Measurements from ENCODE around the gene MYO1F.

The MYO1F gene

DNA sequence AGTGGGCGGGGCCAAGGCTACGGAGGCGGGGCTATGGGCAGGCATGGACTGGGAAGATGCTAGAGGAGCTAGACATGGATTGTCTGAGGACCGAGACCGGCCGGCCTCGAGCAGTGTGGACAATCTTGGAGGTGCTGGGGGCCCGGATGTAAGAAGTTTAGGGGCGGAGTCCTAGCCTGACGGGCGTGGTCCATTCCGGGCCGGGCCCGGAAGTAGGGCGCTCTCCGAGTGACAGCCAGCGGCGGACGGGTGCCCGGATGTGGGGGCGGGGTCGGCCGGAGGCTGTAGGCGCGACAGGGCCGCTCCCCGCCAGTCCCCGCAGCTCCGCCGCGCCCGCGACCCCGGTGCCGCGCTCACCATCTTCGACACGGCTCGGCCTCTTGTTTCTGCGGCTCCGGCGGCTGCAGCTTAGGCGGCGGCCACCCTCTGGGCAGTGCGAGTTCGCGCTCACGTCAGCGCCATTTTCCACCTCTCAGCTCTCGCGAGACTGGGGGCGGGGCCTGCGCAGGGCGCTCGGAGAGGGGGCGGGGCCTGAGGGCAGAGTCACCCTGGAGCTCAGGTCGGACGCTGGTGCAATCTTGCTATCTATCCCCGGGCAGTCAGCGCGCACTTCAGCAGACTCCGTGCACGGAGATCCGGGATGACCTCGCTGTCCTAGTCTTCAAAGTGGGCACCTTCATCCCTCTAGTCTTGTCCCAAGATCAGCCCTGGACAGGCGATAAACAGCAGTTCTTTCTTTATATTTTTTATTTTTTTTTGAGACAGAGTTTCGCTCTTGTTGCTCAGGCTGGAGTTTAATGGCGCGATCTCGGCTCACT is 63.3 kb downstream of the MYO1F start, which contains the start of gene ZNF414:
Gene ZNF414 (minus strand): TSS at position 481 of the 818 bp plus-strand sequence. CDS start 121 bp downstream, at position 360.
- peaks cover 2% of the 10 kb centered on the region for H3K36me3 ChIP-seq (ENCODE audit: control insufficient read depth, insufficient read depth, low read length, severe bottlenecking)
- peaks cover 33% of the 10 kb centered on the region for H3K4me1 ChIP-seq (ENCODE audit: control insufficient read depth, insufficient read depth, low read length)
- no peaks in the 10 kb centered on the region for H3K9me3 ChIP-seq (ENCODE audit: control insufficient read depth, low read length)
- peak within 1 kb of the TSS; percentile 95 for H3K9ac ChIP-seq (ENCODE audit: low read length)
- H3K27me3 ChIP-seq (replicated peaks; ENCODE audit: control insufficient read depth, insufficient read depth, low read length) = no peaks in the 10 kb centered on the region
- peak; percentile 98 for DNase-seq (ENCODE audit: low read depth)
- H3K4me3 ChIP-seq (ENCODE audit: low read length) = peak within 1 kb of the TSS; percentile 87

DNA sequence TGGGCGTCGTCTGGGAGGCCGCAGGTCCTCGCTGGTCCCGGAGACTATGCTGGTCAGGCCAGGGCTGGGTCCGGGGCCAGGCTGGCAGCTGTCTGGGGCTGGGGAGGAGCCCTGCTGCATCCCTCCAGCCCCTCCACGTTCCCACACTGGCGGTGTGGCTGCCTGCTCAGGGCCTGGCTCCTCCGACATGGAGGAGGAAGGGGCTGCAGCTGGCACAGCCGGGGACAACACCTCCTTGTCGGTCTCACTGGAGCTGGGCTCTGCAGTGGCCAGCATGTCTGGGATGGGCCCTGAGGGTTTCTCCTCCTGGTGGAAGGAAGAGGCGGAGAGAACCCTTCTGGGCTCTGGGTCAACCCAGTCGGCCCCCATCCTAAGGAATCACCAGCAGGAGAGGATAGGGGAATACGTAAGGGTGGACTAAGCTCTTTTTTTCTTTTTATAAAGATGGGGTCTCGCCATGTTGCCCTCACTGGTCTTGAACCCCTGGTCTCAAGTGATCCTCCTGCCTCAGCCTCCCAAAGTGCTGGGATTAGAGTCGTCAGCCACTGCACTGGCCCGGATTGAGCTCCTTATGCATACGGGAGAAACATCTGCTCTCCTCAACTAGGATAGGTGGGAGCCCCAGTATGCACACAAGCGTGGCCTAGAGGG is 64.1 kb downstream of the MYO1F start:
- Histone ChIP-seq H3K4me3 (ENCODE audit: low read length) (peak overlapping the region; percentile 87), H3K9me3 (ENCODE audit: control insufficient read depth, low read length) (no peaks in the 10 kb centered on the region), H3K36me3 (ENCODE audit: control insufficient read depth, insufficient read depth, low read length, severe bottlenecking) (peaks cover 2% of the 10 kb centered on the region), H3K4me1 (ENCODE audit: control insufficient read depth, insufficient read depth, low read length) (peaks cover 27% of the 10 kb centered on the region), H3K27me3 (replicated peaks; ENCODE audit: control insufficient read depth, insufficient read depth, low read length) (no peaks in the 10 kb centered on the region), H3K9ac (ENCODE audit: low read length) (peak overlapping the region; percentile 95)
- no peak for DNase-seq (ENCODE audit: low read depth)

DNA sequence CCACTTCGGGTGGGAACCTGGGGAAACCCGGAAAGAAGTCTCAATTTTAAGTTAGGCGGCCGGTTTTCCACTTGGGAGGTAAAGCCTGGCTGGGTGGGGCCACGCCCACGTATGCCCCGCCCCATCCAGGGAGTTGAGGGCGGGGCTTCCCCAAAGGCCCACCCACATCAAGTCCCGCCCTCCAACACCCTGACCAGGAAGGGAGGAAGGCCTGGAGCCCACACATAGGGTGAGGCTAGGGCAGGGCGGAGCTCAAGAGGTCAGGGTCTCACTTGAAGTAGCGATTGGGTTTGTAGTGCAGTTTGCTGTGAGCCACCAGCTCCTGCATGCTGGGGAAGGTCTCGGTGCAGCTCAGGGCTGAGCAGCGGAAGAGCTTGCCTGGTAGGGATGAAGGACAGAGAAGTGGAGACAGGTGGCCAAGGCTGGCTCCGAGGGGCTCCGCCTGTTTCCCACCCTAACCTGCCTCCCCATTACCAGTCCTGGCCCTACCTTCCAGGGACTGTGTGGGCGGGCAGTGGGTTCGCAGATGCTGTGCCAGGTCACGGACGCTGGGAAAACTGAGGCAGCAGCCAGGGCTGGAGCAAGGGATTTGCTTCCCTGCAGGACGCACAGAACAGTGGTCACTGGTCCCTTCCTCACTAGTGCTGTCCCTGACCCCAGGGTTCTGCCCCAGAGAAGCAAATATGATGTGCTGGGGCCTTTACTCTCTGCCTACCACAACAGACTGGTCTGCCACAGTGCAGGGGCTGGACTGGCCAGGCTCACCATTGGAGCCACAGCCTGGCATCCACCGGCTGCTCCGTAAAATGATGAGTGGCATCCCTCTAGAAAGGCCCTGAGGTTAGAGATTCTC is 64.9 kb downstream of the MYO1F start:
- Histone ChIP-seq H3K27me3 (replicated peaks; ENCODE audit: control insufficient read depth, insufficient read depth, low read length) (no peaks in the 10 kb centered on the region), H3K9me3 (ENCODE audit: control insufficient read depth, low read length) (no peaks in the 10 kb centered on the region), H3K9ac (ENCODE audit: low read length) (peak overlapping the region; percentile 95), H3K4me3 (ENCODE audit: low read length) (no peak overlapping the region), H3K4me1 (ENCODE audit: control insufficient read depth, insufficient read depth, low read length) (peaks cover 19% of the 10 kb centered on the region), H3K36me3 (ENCODE audit: control insufficient read depth, insufficient read depth, low read length, severe bottlenecking) (peaks cover 2% of the 10 kb centered on the region)
- peak; percentile 51 for DNase-seq (ENCODE audit: low read depth)

DNA sequence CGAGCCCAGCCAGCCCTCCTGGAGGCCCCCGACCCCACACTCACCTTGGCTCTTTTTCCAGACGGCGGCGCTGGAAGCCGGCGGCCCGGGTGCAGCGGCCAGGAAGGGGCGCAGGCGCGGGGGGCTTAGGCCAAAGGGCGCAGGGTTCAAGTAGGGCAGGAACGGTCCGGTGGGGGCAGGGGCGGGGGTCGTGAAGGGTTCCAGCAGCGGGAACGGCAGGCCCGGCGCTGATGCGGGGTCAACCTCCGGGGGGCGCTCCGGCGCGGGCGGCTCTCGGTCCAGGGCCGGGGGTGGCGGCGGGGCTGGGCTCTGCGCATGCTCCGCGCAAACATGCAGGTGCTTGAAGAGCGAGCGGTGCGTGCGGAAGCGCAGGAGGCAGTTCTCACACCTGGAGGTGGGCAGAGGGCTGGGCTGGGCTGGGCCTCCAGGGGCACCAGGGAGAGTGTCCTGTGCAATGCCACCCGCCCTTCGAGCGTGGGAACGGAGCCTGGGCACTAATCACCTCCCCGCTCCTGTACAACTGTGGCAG is 65.6 kb downstream of the MYO1F start:
- Histone ChIP-seq H3K9ac (ENCODE audit: low read length) (no peak overlapping the region), H3K9me3 (ENCODE audit: control insufficient read depth, low read length) (no peaks in the 10 kb centered on the region), H3K4me1 (ENCODE audit: control insufficient read depth, insufficient read depth, low read length) (peaks cover 18% of the 10 kb centered on the region), H3K36me3 (ENCODE audit: control insufficient read depth, insufficient read depth, low read length, severe bottlenecking) (peaks cover 2% of the 10 kb centered on the region), H3K27me3 (replicated peaks; ENCODE audit: control insufficient read depth, insufficient read depth, low read length) (no peaks in the 10 kb centered on the region), H3K4me3 (ENCODE audit: low read length) (no peak overlapping the region)
- no peak for DNase-seq (ENCODE audit: low read depth)

DNA sequence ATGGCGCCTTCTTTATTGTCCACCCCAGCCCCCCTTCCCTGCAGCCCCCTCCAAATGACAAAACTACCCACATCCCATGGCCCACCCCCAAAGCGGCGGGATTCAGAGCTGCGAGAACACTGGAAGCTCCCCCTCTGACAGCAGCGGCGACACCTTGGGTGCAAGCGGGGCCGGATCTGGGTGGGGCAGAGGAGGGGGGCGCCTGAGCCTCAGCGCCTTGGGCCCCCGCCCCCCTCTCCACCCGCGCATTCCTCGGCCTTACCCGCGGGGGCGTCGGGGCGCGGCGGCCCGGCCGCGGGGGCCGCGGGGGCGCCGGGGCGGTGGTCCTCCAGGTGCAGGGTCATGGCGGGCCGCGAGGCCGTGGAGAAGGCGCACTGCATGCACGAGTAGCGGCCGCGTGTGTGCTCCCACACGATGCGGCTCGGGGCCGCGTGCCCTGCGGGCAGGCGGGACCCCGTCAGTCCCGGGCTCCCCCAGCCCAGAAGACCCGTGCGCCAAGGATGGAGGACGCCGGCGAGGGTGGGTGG is 66.6 kb downstream of the MYO1F start:
- Histone ChIP-seq H3K9me3 (ENCODE audit: control insufficient read depth, low read length) (no peaks in the 10 kb centered on the region), H3K4me1 (ENCODE audit: control insufficient read depth, insufficient read depth, low read length) (peaks cover 23% of the 10 kb centered on the region), H3K27me3 (replicated peaks; ENCODE audit: control insufficient read depth, insufficient read depth, low read length) (no peaks in the 10 kb centered on the region), H3K9ac (ENCODE audit: low read length) (no peak overlapping the region), H3K4me3 (ENCODE audit: low read length) (no peak overlapping the region), H3K36me3 (ENCODE audit: control insufficient read depth, insufficient read depth, low read length, severe bottlenecking) (peaks cover 2% of the 10 kb centered on the region)
- no peak for DNase-seq (ENCODE audit: low read depth)

DNA sequence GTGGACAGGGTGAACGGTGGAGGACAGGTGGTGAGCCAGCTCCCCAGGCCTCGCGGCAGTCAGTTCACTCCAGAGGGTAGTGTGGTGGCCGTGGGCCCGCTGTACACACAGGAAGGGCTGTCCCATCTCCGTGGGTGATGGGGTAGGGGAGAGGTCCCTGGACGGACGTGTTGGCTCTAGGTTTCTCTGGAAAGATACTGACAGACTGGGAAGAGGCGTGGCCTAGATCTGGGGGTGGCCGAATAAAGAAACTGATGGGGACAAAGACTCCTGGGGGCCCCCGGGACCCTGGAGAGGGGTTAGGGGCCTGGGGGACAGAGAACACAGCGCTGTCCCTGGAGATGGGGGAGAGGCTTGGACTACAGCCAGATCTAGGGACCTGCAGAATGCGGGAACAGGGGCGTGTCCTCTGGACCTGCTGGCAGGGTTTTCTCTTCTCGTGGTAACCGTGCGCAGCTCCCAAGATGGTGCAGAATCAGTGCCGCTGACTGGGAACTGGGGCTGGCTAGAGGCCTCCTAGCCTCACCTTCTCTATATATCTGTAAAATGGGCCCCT is 70.8 kb downstream of the MYO1F start:
- Histone ChIP-seq H3K9ac (ENCODE audit: low read length) (peak overlapping the region; percentile 69), H3K9me3 (ENCODE audit: control insufficient read depth, low read length) (no peaks in the 10 kb centered on the region), H3K4me1 (ENCODE audit: control insufficient read depth, insufficient read depth, low read length) (peaks cover 8% of the 10 kb centered on the region), H3K27me3 (replicated peaks; ENCODE audit: control insufficient read depth, insufficient read depth, low read length) (no peaks in the 10 kb centered on the region), H3K4me3 (ENCODE audit: low read length) (peak overlapping the region; percentile 81), H3K36me3 (ENCODE audit: control insufficient read depth, insufficient read depth, low read length, severe bottlenecking) (peaks cover 2% of the 10 kb centered on the region)
- no peak for DNase-seq (ENCODE audit: low read depth)

DNA sequence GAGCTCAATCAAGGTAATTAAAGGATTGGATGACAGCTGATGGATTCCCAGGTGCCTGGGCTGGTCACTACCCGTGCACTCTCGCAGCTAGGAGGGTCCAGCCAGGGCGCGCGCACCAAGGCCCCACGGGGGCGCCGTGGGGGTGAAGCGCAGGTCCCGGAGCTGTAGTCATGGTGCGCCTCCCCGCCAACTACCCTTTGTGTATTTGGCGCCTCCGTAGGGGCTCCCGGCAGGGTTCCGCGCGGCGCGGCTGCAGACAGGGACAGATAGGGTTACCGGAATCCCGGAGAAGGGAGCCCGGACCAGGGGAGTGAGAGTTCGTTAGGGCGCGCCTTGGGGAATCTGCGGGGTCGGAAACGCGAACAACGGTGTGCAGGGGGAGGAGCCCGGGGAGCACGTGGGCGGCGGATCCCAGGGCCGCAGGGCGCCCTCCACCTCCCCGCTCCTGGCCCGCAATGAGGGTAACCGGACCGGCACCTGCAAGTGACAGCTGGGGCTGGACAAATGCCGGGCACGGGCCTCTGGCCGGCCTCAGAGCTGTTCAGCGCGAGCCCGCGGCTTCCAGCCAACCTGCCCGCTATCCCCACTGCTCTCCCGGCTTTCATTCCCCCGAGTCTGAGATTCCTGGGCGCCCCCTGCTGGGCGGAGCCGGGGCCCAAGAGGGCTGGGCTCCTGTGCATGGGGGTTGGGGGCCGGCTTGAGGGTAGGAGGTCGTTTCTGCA is 71.4 kb downstream of the MYO1F start:
- H3K9me3 ChIP-seq (ENCODE audit: control insufficient read depth, low read length) = no peaks in the 10 kb centered on the region

DNA sequence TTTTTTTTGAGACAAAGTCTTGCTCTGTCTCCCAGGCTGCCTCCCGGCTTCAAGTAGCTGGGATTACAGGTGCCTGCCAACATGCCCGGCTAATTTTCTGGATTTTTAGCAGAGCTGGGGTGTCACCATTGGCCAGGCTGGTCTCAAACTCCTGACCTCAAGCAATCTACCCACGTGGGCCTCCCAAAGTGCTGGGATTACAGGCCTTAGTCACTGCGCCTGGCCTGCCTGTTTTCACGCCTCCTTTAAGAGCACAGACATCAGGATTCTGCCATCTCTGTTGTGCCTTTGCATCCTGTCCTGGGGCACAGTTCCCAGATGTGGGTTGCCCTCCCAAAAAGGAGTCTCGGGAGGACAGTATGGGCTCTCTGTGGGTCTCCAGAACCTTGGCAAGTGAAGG is 72.3 kb downstream of the MYO1F start:
- H3K27me3 ChIP-seq (replicated peaks; ENCODE audit: control insufficient read depth, insufficient read depth, low read length) = no peaks in the 10 kb centered on the region
- no peaks in the 10 kb centered on the region for H3K9me3 ChIP-seq (ENCODE audit: control insufficient read depth, low read length)
- H3K4me3 ChIP-seq (ENCODE audit: low read length) = no peak overlapping the region
- no peak for DNase-seq (ENCODE audit: low read depth)
- peaks cover 8% of the 10 kb centered on the region for H3K4me1 ChIP-seq (ENCODE audit: control insufficient read depth, insufficient read depth, low read length)
- no peaks in the 10 kb centered on the region for H3K36me3 ChIP-seq (ENCODE audit: control insufficient read depth, insufficient read depth, low read length, severe bottlenecking)
- no peak overlapping the region for H3K9ac ChIP-seq (ENCODE audit: low read length)

More for the DNA sequence above, 71.4 kb downstream of the MYO1F start:
- peak overlapping the region; percentile 69 for H3K9ac ChIP-seq (ENCODE audit: low read length)
- no peaks in the 10 kb centered on the region for H3K36me3 ChIP-seq (ENCODE audit: control insufficient read depth, insufficient read depth, low read length, severe bottlenecking)
- peak overlapping the region; percentile 81 for H3K4me3 ChIP-seq (ENCODE audit: low read length)
- peak; percentile 90 for DNase-seq (ENCODE audit: low read depth)
- peaks cover 8% of the 10 kb centered on the region for H3K4me1 ChIP-seq (ENCODE audit: control insufficient read depth, insufficient read depth, low read length)
- H3K27me3 ChIP-seq (replicated peaks; ENCODE audit: control insufficient read depth, insufficient read depth, low read length) = no peaks in the 10 kb centered on the region

DNA sequence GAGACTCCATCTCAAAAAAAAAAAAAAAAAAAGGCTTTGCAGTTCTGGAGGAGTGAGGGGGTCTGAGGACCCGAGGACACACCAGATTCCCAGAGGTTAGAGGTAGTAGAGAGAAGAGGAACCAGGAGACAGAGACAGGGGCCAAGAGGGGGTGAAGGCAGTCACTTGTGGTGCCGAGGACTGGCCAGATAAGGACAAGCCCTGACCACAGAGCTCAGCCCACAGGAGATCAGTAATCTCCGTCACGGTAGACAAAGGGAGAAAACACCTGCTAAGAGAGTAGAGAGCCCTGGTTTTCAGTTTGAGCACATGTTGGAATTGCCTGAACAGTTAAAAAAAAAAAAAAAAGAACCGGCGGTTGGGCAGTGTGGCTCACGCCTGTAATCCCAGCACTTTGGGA is 73.1 kb downstream of the MYO1F start:
- Histone ChIP-seq H3K36me3 (ENCODE audit: control insufficient read depth, insufficient read depth, low read length, severe bottlenecking) (no peaks in the 10 kb centered on the region), H3K4me3 (ENCODE audit: low read length) (no peak overlapping the region), H3K4me1 (ENCODE audit: control insufficient read depth, insufficient read depth, low read length) (peaks cover 8% of the 10 kb centered on the region), H3K27me3 (replicated peaks; ENCODE audit: control insufficient read depth, insufficient read depth, low read length) (no peaks in the 10 kb centered on the region), H3K9me3 (ENCODE audit: control insufficient read depth, low read length) (no peaks in the 10 kb centered on the region), H3K9ac (ENCODE audit: low read length) (no peak overlapping the region)
- DNase-seq (ENCODE audit: low read depth) = no peak

DNA sequence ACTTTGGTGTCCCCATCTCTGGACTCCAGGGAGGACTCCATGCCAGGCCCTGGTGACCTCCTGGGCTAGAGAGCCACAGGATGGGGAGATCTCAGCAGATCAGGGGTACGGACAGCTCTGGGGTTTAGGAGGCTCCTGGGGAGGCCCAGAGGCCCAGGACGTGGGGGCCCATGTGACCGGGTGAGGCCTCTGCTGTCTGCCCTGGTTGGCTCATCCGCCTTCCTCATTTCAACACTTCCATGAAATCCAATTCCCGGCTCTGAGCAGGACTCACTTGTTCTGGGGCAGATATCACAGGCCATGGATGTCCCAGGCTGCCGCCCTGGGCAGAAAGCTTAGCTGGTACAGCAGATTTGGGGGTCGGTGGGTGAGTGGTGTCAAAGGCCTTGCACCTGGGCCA is 73.7 kb downstream of the MYO1F start:
- no peak overlapping the region for H3K9ac ChIP-seq (ENCODE audit: low read length)
- no peaks in the 10 kb centered on the region for H3K36me3 ChIP-seq (ENCODE audit: control insufficient read depth, insufficient read depth, low read length, severe bottlenecking)
- no peak overlapping the region for H3K4me3 ChIP-seq (ENCODE audit: low read length)
- no peak for DNase-seq (ENCODE audit: low read depth)
- H3K27me3 ChIP-seq (replicated peaks; ENCODE audit: control insufficient read depth, insufficient read depth, low read length) = no peaks in the 10 kb centered on the region
- H3K9me3 ChIP-seq (ENCODE audit: control insufficient read depth, low read length) = no peaks in the 10 kb centered on the region
- peaks cover 8% of the 10 kb centered on the region for H3K4me1 ChIP-seq (ENCODE audit: control insufficient read depth, insufficient read depth, low read length)
